HepG2 (cell line): ENCODE measurements around the gene GLIS1. TPM values are rescaled to one million over a fixed set of nuclear protein-coding genes. Genes with fewer than 3 reads are reported as not detected.

ENCODE experiments used
- ATAC-seq: fragments of 200-7000 bp; cut with Tn5 transposase; 3 replicates; pipeline ENCODE4 v1.9.1; 2020; ENCODE audit warnings: mild to moderate bottlenecking, moderate library complexity
- BruUV-seq: library from RNA; stranded (reverse); fragments of 400-500 nt; replicated peaks from 2 replicates; lab custom pipeline; 2021; lab: Mats Ljungman, UMichigan
- CTCF ChIA-PET: fragments of 300-600 bp; formaldehyde crosslinking; extraction: SDS; loops from one replicate; lab custom pipeline; 2021; ENCODE audit warnings: low total read pairs, inconsistent platforms, low intra/inter-chr PET ratio; lab: Yijun Ruan, JAX
- POLR2A ChIA-PET: fragments of 350-600 bp; sonication (Branson Sonifier 250); formaldehyde crosslinking; loops from one replicate; lab custom pipeline; 2020; ENCODE audit warnings: antibody characterized with exemption, inconsistent platforms; lab: Yijun Ruan, JAX
- DNase-seq: peaks from one replicate; pipeline ENCODE4 v3.0.0-alpha.2; 2015; ENCODE audit warnings: low spot score
- FAIRE-seq: peaks from 3 replicates; lab custom pipeline; 2011; peaks lifted over from hg19 to GRCh38; lab: Jason Lieb, UNC
- H2AFZ ChIP-seq: one replicate; pipeline ENCODE4 v1.6.1; 2011; ENCODE audit warnings: low read length, inconsistent platforms
- H3K27ac ChIP-seq: fragments of 300-600 bp; 3 replicates; pipeline ENCODE4 v1.8.0; 2011; ENCODE audit warnings: mixed run types, mild to moderate bottlenecking, mixed read lengths, low read length, inconsistent platforms; ENCODE audit not compliant: insufficient read depth; ENCODE audit errors: extremely low read length
- H3K27me3 ChIP-seq, 2 experiments: fragments of 200-600 bp in 1 of 2; 2 replicates in 1 of 2; 3 replicates in 1 of 2; pipeline versions ENCODE4 v1.6.0 to v1.8.0; 2011; ENCODE audit warnings: low read length in 2 of 2, mild to moderate bottlenecking in 2 of 2, moderate library complexity in 2 of 2, inconsistent platforms in 1 of 2; ENCODE audit not compliant: insufficient read depth in 2 of 2, control insufficient read depth in 1 of 2
- H3K36me3 ChIP-seq, 2 experiments: fragments of 200-600 bp in 1 of 2; replicated peaks in 1 of 2; 2 replicates in 1 of 2; 3 replicates in 1 of 2; pipeline versions ENCODE4 v1.5.1 to v1.8.0; 2011; ENCODE audit warnings: low read length in 2 of 2, inconsistent platforms in 1 of 2; ENCODE audit not compliant: insufficient read depth in 2 of 2, control insufficient read depth in 1 of 2
- H3K4me1 ChIP-seq: 2 replicates; pipeline ENCODE4 v1.5.1; 2012; ENCODE audit warnings: low read length, inconsistent platforms; ENCODE audit not compliant: insufficient read depth
- H3K4me2 ChIP-seq: 2 replicates; pipeline ENCODE4 v1.6.0; 2011; ENCODE audit warnings: low read depth, low read length, inconsistent platforms
- H3K4me3 ChIP-seq, 3 experiments: fragments of 200-600 bp in 1 of 3; sonication (generic), shearing (Covaris generic) in 1 of 3; replicated peaks in 1 of 3; 2 replicates each; pipeline ENCODE4 v1.5.1; 2011 to 2016; ENCODE audit warnings: low read length in 3 of 3, inconsistent platforms in 2 of 3, low read depth in 2 of 3, mild to moderate bottlenecking in 2 of 3, control low read depth in 1 of 3, mixed read lengths in 1 of 3; ENCODE audit not compliant: insufficient read depth in 1 of 3
- H3K79me2 ChIP-seq: one replicate; pipeline ENCODE4 v1.6.1; 2011; ENCODE audit warnings: low read length, inconsistent platforms; ENCODE audit not compliant: insufficient read depth
- H3K9ac ChIP-seq: 2 replicates; pipeline ENCODE4 v1.6.0; 2011; ENCODE audit warnings: mild to moderate bottlenecking, low read depth, low read length, inconsistent platforms; ENCODE audit not compliant: insufficient read depth
- H3K9me3 ChIP-seq: 2 replicates; pipeline ENCODE4 v1.5.1; 2012; ENCODE audit warnings: mild to moderate bottlenecking, low read length
- H4K20me1 ChIP-seq: 2 replicates; pipeline ENCODE4 v1.6.0; 2011; ENCODE audit warnings: inconsistent platforms, mild to moderate bottlenecking, low read length, moderate library complexity; ENCODE audit not compliant: insufficient read depth
- ATAD3A ChIP-seq: sonication (generic); formaldehyde crosslinking; IDR thresholded peaks from 2 replicates; pipeline ENCODE4 v1.4.0; 2020; ENCODE audit warnings: missing genetic modification reagents
- FOXM1 ChIP-seq: sonication (generic); formaldehyde crosslinking; IDR thresholded peaks from 2 replicates; pipeline ENCODE4 v1.5.0; 2020; ENCODE audit warnings: missing genetic modification reagents
- FOXP1 ChIP-seq, 2 experiments: fragments of 450-650 bp in 1 of 2; IDR thresholded peaks; 2 replicates each; pipeline ENCODE4 v1.6.1; 2017 to 2018; ENCODE audit warnings: antibody characterized with exemption in 1 of 2
- GATA4 ChIP-seq: sonication (generic); IDR thresholded peaks from 2 replicates; pipeline ENCODE4 v1.6.1; 2016; ENCODE audit warnings: antibody characterized with exemption, low read depth, borderline replicate concordance
- ISL2 ChIP-seq: sonication (generic); formaldehyde crosslinking; IDR thresholded peaks from 2 replicates; pipeline ENCODE4 v1.5.0; 2020; ENCODE audit warnings: missing genetic modification reagents
- ISX ChIP-seq: sonication (generic); formaldehyde crosslinking; conservative IDR thresholded peaks from 2 replicates; pipeline ENCODE4 v1.5.0; 2020; ENCODE audit warnings: missing genetic modification reagents
- JUNB ChIP-seq: sonication (generic); formaldehyde crosslinking; IDR thresholded peaks from 2 replicates; pipeline ENCODE4 v1.8.0; 2022; ENCODE audit warnings: missing genetic modification reagents, mild to moderate bottlenecking, borderline replicate concordance
- RFX1 ChIP-seq: fragments of 450-650 bp; IDR thresholded peaks from 2 replicates; pipeline ENCODE4 v1.6.1; 2017
- SMAD3 ChIP-seq: sonication (generic); formaldehyde crosslinking; IDR thresholded peaks from 2 replicates; pipeline ENCODE4 v1.4.0; 2020; ENCODE audit warnings: missing genetic modification reagents
- TEAD3 ChIP-seq: optimal IDR thresholded peaks from 2 replicates; pipeline ENCODE3; 2016; ENCODE audit warnings: borderline replicate concordance
- ZFP37 ChIP-seq: sonication (generic); formaldehyde crosslinking; IDR thresholded peaks from 2 replicates; pipeline ENCODE4 v1.4.0; 2020; ENCODE audit warnings: missing genetic modification reagents, borderline replicate concordance
- ZNF207 ChIP-seq: fragments of 450-650 bp; IDR thresholded peaks from 2 replicates; pipeline ENCODE4 v1.6.1; 2016; ENCODE audit warnings: antibody characterized with exemption, borderline replicate concordance
- ZNF564 ChIP-seq: sonication (generic); formaldehyde crosslinking; IDR thresholded peaks from 2 replicates; pipeline ENCODE4 v1.8.1; 2023; ENCODE audit warnings: mild to moderate bottlenecking, missing genetic modification reagents
- ZNF709 ChIP-seq: sonication (generic); formaldehyde crosslinking; IDR thresholded peaks from 2 replicates; pipeline ENCODE4 v1.5.0; 2020; ENCODE audit warnings: mild to moderate bottlenecking, missing genetic modification reagents
- ZNF782 ChIP-seq: sonication (generic); formaldehyde crosslinking; IDR thresholded peaks from 2 replicates; pipeline ENCODE4 v1.4.0; 2020; ENCODE audit warnings: missing genetic modification reagents, mild to moderate bottlenecking, borderline replicate concordance
- WGBS: methylation state at CpG from one replicate; pipeline ENCODE4 v1.1.6; 2017; ENCODE audit warnings: low lambda C conversion rate; 5-methylcytosine and 5-hydroxymethylcytosine counted together
- in situ Hi-C: cut with HindIII; loops from 2 replicates; pipeline ENCODE4 v1.10.0; 2017; ENCODE audit warnings: low pct_unique_long_range_greater_than_20kb; ENCODE audit not compliant: extremely low pct_ligation_motif_present
- intact Hi-C: fragments of 100-400 bp; cut with micrococcal nuclease; formaldehyde crosslinking; loops from one replicate; pipeline ENCODE4 v1.10.0; 2022; ENCODE audit not compliant: unreplicated experiment
- polyA plus RNA-seq, 8 experiments: library from polyadenylated mRNA; depleted of rRNA in 3 of 8; stranded (reverse) in 7 of 8; unstranded in 1 of 8; fragments of >200 nt; fragmentation: Illumina TruSeq in 4 of 8; extraction: Trizol in 4 of 8; gene quantifications; 2 replicates each; pipeline versions ENCODE4 v1.2.1 to v1.2.3, GENCODE V29; 2011 to 2016; ENCODE audit warnings: low read depth in 4 of 8, missing spikeins in 1 of 8, mixed read lengths in 1 of 8; ENCODE audit not compliant: insufficient read depth in 1 of 8
- total RNA-seq, 5 experiments: library from RNA; depleted of rRNA; stranded (reverse); fragments of >200 nt; fragmentation: Illumina TruSeq; extraction: Trizol; gene quantifications; 2 replicates each; pipeline ENCODE4 v1.2.3, GENCODE V29; 2016; ENCODE audit warnings: low read depth in 1 of 5
- TF ChIP-seq, protein P1 (sequence below): sonication (generic); formaldehyde crosslinking; IDR thresholded peaks from 2 replicates; pipeline ENCODE4 v1.4.0; 2020; ENCODE audit warnings: missing genetic modification reagents, borderline replicate concordance
- TF ChIP-seq, protein P2 (sequence below): sonication (generic); formaldehyde crosslinking; IDR thresholded peaks from 2 replicates; pipeline ENCODE4 v1.4.0; 2020; ENCODE audit warnings: missing genetic modification reagents
- TF ChIP-seq, protein P3 (sequence below): sonication (generic); formaldehyde crosslinking; IDR thresholded peaks from 2 replicates; pipeline ENCODE4 v1.4.0; 2020; ENCODE audit warnings: mild to moderate bottlenecking, missing genetic modification reagents, borderline replicate concordance

GLIS1 gene
- total and polyA plus RNA-seq, 2 of the 13 experiments (the other 11 are each of a cell fraction or from before 2014, with no cell fraction given) = 0.03 TPM; not detected in 1

DNA sequence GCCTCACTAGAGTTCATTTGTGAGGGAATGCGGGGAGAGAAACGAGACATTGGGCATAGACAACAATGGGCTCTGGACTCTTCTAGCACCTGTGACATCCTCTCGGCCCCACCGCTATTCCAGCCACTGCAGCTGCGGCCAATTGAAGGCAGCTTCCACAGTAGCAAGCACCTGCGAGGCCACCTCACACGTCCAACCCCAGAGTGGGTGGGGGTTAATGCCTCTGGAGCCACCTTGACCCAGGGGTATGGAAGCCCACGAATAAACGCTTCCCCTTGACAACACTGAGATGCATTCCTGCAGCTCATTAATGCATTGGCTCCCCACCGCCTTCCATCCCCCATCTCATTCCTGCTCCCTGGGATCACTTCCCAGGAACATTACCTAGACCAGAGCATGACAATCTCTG is 104.4 kb downstream of the GLIS1 start:
- BruUV-seq = no TSS peak
- Histone ChIP-seq H3K9ac (no peak overlapping the region), H3K27me3 (peaks cover 2 to 16% of the 10 kb centered on the region in 2 experiments; a peak in 2 of 5 replicates), H3K9me3 (no peaks in the 10 kb centered on the region), H4K20me1 (no peaks in the 10 kb centered on the region), H3K36me3 (no peaks in the 10 kb centered on the region), H2AFZ (no peak overlapping the region), H3K4me3 (no peak overlapping the region), H3K27ac (no peak overlapping the region), H3K4me2 (no peak overlapping the region), H3K4me1 (no peaks in the 10 kb centered on the region), H3K79me2 (no peaks in the 10 kb centered on the region)
- FAIRE-seq (no peak), ATAC-seq (no peak), DNase-seq (no peak)
- CTCF ChIA-PET = no interaction called here
- in situ Hi-C loops (no loop called here), intact Hi-C loops (no loop called here)
- POLR2A ChIA-PET = no interaction called here
- 15% methylated on average over 8 of the region's 10 CpGs for WGBS
- TF ChIP-seq ZNF207 = no peak
- TF ChIP-seq, protein P1, sequence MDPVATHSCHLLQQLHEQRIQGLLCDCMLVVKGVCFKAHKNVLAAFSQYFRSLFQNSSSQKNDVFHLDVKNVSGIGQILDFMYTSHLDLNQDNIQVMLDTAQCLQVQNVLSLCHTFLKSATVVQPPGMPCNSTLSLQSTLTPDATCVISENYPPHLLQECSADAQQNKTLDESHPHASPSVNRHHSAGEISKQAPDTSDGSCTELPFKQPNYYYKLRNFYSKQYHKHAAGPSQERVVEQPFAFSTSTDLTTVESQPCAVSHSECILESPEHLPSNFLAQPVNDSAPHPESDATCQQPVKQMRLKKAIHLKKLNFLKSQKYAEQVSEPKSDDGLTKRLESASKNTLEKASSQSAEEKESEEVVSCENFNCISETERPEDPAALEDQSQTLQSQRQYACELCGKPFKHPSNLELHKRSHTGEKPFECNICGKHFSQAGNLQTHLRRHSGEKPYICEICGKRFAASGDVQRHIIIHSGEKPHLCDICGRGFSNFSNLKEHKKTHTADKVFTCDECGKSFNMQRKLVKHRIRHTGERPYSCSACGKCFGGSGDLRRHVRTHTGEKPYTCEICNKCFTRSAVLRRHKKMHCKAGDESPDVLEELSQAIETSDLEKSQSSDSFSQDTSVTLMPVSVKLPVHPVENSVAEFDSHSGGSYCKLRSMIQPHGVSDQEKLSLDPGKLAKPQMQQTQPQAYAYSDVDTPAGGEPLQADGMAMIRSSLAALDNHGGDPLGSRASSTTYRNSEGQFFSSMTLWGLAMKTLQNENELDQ (CRISPR knock-in tag) = no peak
- no peak for TF ChIP-seq RFX1
- TF ChIP-seq ATAD3A (CRISPR knock-in tag) = no peak
- TF ChIP-seq FOXM1 = no peak
- no peak for TF ChIP-seq TEAD3 (CRISPR knock-in tag)
- no peak for TF ChIP-seq ISX (CRISPR knock-in tag)
- no peak for TF ChIP-seq ZNF782 (CRISPR knock-in tag)
- TF ChIP-seq FOXP1 (IDR thresholded peaks at IDR 0.05) = no peak
- no peak for TF ChIP-seq FOXP1 (CRISPR knock-in tag; IDR thresholded peaks at IDR 0.05)
- TF ChIP-seq SMAD3 (CRISPR knock-in tag) = no peak
- TF ChIP-seq ZNF564 = no peak
- TF ChIP-seq ZFP37 (CRISPR knock-in tag) = no peak
- TF ChIP-seq, protein P2, sequence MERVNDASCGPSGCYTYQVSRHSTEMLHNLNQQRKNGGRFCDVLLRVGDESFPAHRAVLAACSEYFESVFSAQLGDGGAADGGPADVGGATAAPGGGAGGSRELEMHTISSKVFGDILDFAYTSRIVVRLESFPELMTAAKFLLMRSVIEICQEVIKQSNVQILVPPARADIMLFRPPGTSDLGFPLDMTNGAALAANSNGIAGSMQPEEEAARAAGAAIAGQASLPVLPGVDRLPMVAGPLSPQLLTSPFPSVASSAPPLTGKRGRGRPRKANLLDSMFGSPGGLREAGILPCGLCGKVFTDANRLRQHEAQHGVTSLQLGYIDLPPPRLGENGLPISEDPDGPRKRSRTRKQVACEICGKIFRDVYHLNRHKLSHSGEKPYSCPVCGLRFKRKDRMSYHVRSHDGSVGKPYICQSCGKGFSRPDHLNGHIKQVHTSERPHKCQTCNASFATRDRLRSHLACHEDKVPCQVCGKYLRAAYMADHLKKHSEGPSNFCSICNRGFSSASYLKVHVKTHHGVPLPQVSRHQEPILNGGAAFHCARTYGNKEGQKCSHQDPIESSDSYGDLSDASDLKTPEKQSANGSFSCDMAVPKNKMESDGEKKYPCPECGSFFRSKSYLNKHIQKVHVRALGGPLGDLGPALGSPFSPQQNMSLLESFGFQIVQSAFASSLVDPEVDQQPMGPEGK (CRISPR knock-in tag) = no peak
- TF ChIP-seq, protein P3, sequence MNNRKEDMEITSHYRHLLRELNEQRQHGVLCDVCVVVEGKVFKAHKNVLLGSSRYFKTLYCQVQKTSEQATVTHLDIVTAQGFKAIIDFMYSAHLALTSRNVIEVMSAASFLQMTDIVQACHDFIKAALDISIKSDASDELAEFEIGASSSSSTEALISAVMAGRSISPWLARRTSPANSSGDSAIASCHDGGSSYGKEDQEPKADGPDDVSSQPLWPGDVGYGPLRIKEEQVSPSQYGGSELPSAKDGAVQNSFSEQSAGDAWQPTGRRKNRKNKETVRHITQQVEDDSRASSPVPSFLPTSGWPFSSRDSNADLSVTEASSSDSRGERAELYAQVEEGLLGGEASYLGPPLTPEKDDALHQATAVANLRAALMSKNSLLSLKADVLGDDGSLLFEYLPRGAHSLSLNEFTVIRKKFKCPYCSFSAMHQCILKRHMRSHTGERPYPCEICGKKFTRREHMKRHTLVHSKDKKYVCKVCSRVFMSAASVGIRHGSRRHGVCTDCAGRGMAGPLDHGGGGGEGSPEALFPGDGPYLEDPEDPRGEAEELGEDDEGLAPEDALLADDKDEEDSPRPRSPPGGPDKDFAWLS (CRISPR knock-in tag) = no peak
- no peak for TF ChIP-seq ISL2 (CRISPR knock-in tag)
- TF ChIP-seq GATA4 = no peak
- TF ChIP-seq ZNF709 = no peak
- TF ChIP-seq JUNB (CRISPR knock-in tag) = no peak
